ENCODE data around the gene UBE2Q2. TPM values are rescaled to one million over a fixed set of nuclear protein-coding genes. Genes with fewer than 3 reads are reported as not detected.
"Not testable (repeated sequence)": the region's sequence is repeated elsewhere in the genome, so short reads cannot be mapped to it uniquely, and the experiment has no call there.

UBE2Q2 gene
- total RNA-seq, 1 donor from 2014 or later = 36.9 TPM

- DNase-seq (ENCODE audit: low read depth, low spot score) = no peak
These were observed 19.2 kb upstream of the UBE2Q2 start for GRCh38 chr15:75823860-75824613.

- no peak for DNase-seq (ENCODE audit: low read depth, low spot score)
These were observed 15.6 kb upstream of the UBE2Q2 start for GRCh38 chr15:75827691-75828090.

GRCh38 chr15:75828429-75828828 lies 14.8 kb upstream of the UBE2Q2 start:
- DNase-seq (ENCODE audit: low read depth, low spot score) = no peak

GRCh38 chr15:75830910-75831805 lies 12.1 kb upstream of the UBE2Q2 start:
- no peak for DNase-seq (ENCODE audit: low read depth, low spot score)

- no peak for DNase-seq (ENCODE audit: low read depth, low spot score)
These were observed 11.5 kb upstream of the UBE2Q2 start for GRCh38 chr15:75831806-75832102.

DNA sequence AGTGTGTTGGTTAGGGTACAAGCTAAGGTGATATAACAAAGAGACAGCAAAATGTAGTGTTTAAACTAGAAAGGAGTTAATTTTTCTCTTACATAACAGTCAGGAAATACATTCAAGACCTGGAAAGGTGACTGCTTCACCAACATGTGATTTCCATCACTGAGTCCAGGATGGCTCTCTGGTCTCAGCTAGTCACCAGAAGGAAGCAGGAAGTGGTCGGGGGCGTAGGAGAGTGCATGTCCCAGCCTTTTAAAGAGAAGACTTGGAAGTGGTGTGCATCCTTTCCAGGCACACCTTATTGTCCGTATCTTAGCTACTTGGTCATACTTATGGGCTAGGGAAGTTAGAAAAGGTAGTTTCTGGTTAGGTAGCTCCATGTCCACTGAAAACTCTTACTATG lies 11.1 kb upstream of the UBE2Q2 start:
- DNase-seq (ENCODE audit: low read depth, low spot score) = no peak

DNA sequence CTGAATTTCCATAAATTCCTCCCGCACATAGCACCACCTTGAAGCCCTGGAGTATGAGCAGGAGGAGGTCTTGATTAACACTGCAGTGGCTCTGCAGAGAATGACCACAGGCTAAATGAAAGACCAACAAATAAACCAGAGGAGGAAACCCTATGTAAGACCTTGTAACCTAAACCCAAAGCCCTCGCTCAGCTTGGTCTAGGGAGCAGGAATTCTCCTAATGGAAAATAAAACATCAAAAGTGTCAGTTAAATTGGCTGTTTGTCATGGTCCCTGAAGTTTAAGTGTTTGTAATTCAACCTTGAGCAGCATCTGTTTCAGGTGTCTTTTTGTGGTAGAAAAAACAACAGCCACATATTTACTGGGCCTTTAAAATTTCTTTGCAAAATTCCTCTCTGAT lies 9.2 kb upstream of the UBE2Q2 start:
- DNase-seq (ENCODE audit: low read depth, low spot score) = no peak

DNA sequence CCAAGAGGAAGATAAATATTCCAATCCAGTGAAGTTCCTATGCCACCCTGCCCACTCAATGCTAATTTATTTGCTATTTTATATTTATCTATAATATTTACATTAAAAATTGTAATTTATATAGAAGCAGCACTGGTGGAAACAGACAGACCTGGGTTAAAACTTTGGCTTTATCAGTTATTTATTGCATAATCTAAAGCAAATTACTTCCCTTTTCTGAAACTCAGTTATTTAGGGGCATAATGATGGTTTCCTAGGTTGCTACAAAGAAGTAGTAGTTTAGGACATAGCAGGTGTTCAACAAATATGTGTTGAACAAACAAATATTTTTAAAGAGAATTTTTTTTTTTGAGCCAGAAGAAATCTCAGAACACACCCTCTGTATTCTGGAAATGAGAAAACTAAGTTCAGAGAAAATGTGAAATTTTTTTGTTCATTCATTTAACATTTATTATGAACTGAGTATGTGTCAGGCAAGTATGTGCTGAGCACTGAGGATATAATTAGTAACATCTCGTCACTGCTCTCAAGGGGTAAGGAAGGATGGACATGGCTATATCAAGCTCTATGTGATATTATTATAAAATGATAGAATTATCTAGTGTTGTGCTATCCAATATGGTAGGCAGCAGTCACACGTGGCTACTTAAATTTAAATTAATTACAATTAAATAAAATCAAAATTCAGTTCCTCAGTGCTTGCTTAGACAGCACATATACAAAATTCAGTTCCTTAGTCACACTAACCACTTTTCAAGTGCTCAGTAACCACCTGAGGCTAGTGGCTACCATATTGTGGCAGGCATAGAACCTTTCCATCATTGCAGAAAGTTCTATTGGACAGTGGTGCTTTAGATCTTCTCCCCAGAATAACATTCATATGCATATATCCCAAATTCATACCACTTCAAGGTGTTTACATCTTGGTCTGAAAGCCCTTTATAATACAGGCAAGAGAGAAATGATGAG lies 7.0 kb upstream of the UBE2Q2 start:
- no peak for DNase-seq (ENCODE audit: low read depth, low spot score)

GRCh38 chr15:75836959-75837334 lies 6.3 kb upstream of the UBE2Q2 start:
- no peak for DNase-seq (ENCODE audit: low read depth, low spot score)

- DNase-seq (ENCODE audit: low read depth, low spot score) = peak; percentile 59
These were observed 2.6 kb upstream of the UBE2Q2 start for GRCh38 chr15:75840659-75841058.

- DNase-seq (ENCODE audit: low read depth, low spot score) = no peak
These were observed 1.6 kb upstream of the UBE2Q2 start for GRCh38 chr15:75841626-75842025.

DNA sequence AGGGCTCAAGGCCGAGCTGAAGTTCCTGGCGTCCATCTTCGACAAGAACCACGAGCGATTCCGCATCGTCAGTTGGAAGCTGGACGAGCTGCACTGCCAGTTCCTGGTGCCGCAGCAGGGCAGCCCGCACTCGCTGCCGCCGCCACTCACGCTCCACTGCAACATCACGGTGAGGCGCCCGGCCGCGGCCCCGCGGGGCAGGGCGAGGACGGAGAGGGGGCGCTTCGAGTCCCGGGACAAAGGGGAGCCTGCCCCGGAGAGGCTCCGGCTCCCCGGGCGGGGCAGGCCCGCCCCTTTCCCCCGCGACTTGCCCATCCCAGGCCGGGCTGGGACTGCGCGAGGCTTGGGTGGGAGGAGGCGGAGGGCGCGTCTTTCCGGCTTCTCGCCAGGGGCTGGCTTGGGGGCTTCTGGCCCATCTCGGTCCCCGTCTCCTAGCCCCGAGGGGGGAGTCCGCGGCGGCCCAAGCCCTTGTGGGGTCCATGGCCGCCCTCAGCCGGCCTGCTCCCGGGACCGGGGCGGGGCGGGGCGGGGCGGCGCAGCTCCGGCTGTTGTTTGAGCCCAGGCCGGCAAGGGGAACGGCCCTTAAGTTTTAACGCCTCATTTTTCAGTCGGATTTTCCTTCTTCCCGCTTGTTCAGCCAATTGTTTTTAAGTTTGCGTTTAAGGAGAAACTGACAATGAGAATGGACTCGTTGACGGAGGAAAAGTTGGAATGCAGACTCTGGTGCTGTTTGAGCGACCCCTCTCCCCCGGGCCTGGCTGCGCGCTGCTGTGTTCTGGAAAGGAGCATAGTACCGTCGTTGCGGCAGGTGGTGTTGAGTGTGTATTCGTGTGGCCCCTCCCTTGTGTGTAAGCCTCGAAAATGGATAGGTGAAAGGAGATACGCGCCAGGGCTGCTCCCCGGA lies 683 bp downstream of the UBE2Q2 start:
- no peak for DNase-seq (ENCODE audit: low read depth, low spot score)

- DNase-seq (ENCODE audit: low read depth, low spot score) = no peak
These were observed 1.5 kb downstream of the UBE2Q2 start for GRCh38 chr15:75844629-75845335.

DNA sequence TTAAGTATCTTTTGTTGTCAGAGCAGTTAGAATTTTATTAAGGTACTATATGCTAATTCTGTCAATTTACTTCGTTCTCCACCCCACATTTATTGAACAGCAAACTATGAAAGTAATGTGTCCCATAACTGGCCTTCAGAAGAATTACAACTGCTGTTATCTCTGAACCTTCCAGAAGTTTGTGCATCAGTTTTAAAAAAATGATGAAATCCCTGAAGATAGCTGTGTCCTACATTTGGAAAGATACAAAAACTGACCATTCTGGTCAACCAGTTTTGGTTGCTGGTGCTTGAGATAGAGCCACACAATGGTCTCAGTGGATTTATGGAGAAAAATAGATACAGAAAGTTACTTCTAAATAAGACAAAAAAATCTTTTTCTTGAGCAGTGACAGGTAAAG lies 5.9 kb downstream of the UBE2Q2 start:
- no peak for DNase-seq (ENCODE audit: low read depth, low spot score)

DNA sequence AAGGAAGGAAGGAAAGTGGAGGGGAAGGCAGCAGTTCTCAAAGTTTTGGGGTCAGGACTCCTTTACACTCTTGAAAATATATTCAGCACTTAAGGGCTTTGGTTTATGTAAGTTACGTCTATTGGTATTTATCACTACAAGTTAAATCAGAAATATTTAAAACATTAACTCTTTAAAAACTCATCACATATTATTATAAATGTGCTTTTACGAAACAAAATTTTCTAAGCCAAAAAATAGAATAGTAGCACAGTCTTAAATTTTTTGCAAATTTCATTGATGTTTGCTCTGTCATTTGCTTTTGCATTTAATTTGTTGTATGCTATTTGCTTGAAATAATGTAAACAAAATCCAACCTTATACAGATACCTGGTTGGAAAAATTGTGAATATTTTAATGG lies 7.5 kb downstream of the UBE2Q2 start:
- DNase-seq (ENCODE audit: low read depth, low spot score) = no peak

DNA sequence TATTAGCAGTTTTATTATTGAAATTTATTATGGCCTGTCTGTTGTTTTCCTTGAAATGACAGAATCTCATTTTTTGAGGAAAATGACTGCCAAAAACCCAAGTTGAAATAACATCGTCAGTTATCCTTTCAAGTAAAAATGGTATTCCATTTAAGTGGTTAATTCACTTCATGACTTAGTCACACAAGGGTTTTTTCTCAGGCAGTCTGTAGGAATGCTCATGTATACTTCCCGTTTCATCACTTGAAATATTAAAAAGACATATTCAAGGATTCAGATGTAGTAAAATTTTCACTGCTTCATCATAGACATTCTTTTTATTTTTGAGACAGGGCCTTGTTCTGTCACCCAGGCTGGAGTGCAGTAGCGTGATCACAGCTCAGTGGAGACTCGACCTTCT lies 8.3 kb downstream of the UBE2Q2 start:
- not testable (repeated sequence) for DNase-seq (ENCODE audit: low read depth, low spot score)

GRCh38 chr15:75857886-75858285 lies 14.6 kb downstream of the UBE2Q2 start:
- DNase-seq (ENCODE audit: low read depth, low spot score) = no peak

DNA sequence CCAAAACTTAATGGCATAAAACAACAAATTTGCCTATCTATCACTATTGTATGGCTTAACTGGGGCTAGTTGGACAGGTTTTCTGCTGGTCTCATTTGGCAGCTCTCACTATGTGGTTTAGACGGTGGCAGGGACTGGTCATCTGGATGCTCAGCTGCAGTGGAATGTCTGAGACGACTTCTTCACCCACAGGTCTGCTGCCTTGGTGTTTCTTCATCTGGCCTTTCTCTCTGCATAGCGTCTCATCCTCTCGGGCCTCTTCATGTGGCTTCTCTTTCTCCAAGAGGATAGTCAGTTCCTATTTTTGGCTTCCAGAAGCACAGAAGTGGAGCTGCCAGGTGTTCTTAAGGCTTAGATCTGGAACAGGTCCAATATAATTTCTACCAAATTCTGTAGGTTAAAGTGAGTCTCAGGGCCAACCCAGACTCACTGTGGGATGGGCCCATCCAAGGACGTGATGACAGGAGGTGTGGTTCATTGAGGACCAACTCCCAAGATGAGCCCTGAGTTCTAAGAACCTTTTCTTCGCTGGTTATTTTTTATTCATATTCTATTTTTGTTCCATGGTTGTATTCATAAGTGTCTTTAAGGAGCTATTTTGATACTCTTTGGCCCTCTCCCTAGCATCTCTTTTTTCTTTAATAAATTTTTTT lies 18.6 kb downstream of the UBE2Q2 start:
- DNase-seq (ENCODE audit: low read depth, low spot score) = no peak

DNA sequence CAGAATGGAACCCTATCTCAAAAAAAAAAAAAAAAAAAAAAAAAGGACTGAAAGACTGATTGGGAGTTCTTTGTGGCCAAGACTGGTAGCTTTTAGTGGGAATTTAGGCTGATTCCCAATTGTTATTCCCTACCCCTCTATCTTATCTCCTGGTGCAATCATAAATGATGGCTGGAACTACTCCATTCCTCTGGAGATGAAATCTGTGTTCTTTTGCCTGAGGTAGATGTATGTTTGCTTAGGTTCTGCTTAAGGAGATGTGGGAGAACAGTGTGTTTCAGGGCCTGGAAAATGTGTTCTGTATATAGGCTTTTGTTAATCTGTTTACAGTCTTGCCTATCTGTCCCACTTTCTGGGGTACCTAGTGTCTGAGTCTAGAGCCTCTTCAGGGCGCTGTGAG lies 19.5 kb downstream of the UBE2Q2 start:
- no peak for DNase-seq (ENCODE audit: low read depth, low spot score)
